ENCODE data around the gene CARD9. TPM values are rescaled to one million over a fixed set of nuclear protein-coding genes. Genes with fewer than 3 reads are reported as not detected.

CARD9 gene
- total RNA-seq, 1 donor from 2014 or later, result not detected

- peaks cover 4% of the 10 kb centered on the region for H3K27me3 Mint-ChIP-seq (ENCODE audit: insufficient read depth, low read depth)
- Histone ChIP-seq H3K9ac (no peak overlapping the region), H3K27ac (no peak overlapping the region), H3K27me3 (no peaks in the 10 kb centered on the region), H3K4me1 (peaks cover 12% of the 10 kb centered on the region), H3K9me3 (ENCODE audit: low read depth) (no peaks in the 10 kb centered on the region), H4K20me1 (ENCODE audit: low read depth) (no peaks in the 10 kb centered on the region), H3K79me2 (ENCODE audit: low read depth) (no peaks in the 10 kb centered on the region), H2AFZ (replicated peaks) (no peak overlapping the region), H3F3A (ENCODE audit: low read depth) (peaks cover 9% of the 10 kb centered on the region), H3K4me2 (no peak overlapping the region), H3K36me3 (no peaks in the 10 kb centered on the region), H3K4me3 (no peak overlapping the region)
- no peaks in the 10 kb centered on the region for H3K9me3 Mint-ChIP-seq
- no peak overlapping the region for H3K4me3 Mint-ChIP-seq
- no peak overlapping the region for H3K27ac Mint-ChIP-seq
- TF ChIP-seq EZH2 (IDR thresholded peaks at IDR 0.05) (no peak), CTCF (IDR thresholded peaks at IDR 0.05) (no peak), EZH2phosphoT487 (IDR thresholded peaks at IDR 0.05) (no peak)
- H3K36me3 Mint-ChIP-seq, result no peaks in the 10 kb centered on the region
- no peak for DNase-seq (ENCODE audit: low spot score)
- peaks cover 3% of the 10 kb centered on the region for H3K4me1 Mint-ChIP-seq
Observed at GRCh38 chr9:136349546-136349945, 23.9 kb downstream of the CARD9 start.

GRCh38 chr9:136348691-136349090, 24.8 kb downstream of the CARD9 start:
- Histone ChIP-seq H3K4me1 (peaks cover 12% of the 10 kb centered on the region), H3K4me2 (no peak overlapping the region), H4K20me1 (ENCODE audit: low read depth) (no peaks in the 10 kb centered on the region), H3K27me3 (no peaks in the 10 kb centered on the region), H3K27ac (no peak overlapping the region), H3K9me3 (ENCODE audit: low read depth) (no peaks in the 10 kb centered on the region), H3K9ac (no peak overlapping the region), H2AFZ (replicated peaks) (no peak overlapping the region), H3F3A (ENCODE audit: low read depth) (peaks cover 11% of the 10 kb centered on the region), H3K36me3 (no peaks in the 10 kb centered on the region), H3K4me3 (no peak overlapping the region), H3K79me2 (ENCODE audit: low read depth) (no peaks in the 10 kb centered on the region)
- Mint-ChIP-seq H3K27ac (peak overlapping the region; percentile 53), H3K4me3 (no peak overlapping the region), H3K4me1 (peaks cover 3% of the 10 kb centered on the region), H3K36me3 (no peaks in the 10 kb centered on the region), H3K27me3 (ENCODE audit: insufficient read depth, low read depth) (peaks cover 4% of the 10 kb centered on the region), H3K9me3 (no peaks in the 10 kb centered on the region)
- no peak for DNase-seq (ENCODE audit: low spot score)
- TF ChIP-seq CTCF (IDR thresholded peaks at IDR 0.05) (no peak), EZH2phosphoT487 (IDR thresholded peaks at IDR 0.05) (no peak), EZH2 (IDR thresholded peaks at IDR 0.05) (no peak)

- H3K4me1 ChIP-seq, result peaks cover 17% of the 10 kb centered on the region
- H3K4me2 ChIP-seq, result no peak overlapping the region
- no peak overlapping the region for H3K4me3 ChIP-seq
- Mint-ChIP-seq H3K9me3 (no peaks in the 10 kb centered on the region), H3K4me3 (no peak overlapping the region), H3K27me3 (ENCODE audit: insufficient read depth, low read depth) (peaks cover 6% of the 10 kb centered on the region), H3K4me1 (peaks cover 10% of the 10 kb centered on the region), H3K27ac (no peak overlapping the region), H3K36me3 (no peaks in the 10 kb centered on the region)
- TF ChIP-seq CTCF (IDR thresholded peaks at IDR 0.05) (no peak), EZH2phosphoT487 (IDR thresholded peaks at IDR 0.05) (no peak), EZH2 (IDR thresholded peaks at IDR 0.05) (no peak)
- H3K9me3 ChIP-seq (ENCODE audit: low read depth), result no peaks in the 10 kb centered on the region
- no peak for DNase-seq (ENCODE audit: low spot score)
- no peaks in the 10 kb centered on the region for H3K27me3 ChIP-seq
- no peak overlapping the region for H2AFZ ChIP-seq (replicated peaks)
- H3K36me3 ChIP-seq, result no peaks in the 10 kb centered on the region
- no peaks in the 10 kb centered on the region for H4K20me1 ChIP-seq (ENCODE audit: low read depth)
- peaks cover 14% of the 10 kb centered on the region for H3F3A ChIP-seq (ENCODE audit: low read depth)
- no peaks in the 10 kb centered on the region for H3K79me2 ChIP-seq (ENCODE audit: low read depth)
- no peak overlapping the region for H3K27ac ChIP-seq
- H3K9ac ChIP-seq, result peak overlapping the region; percentile 32
Observed at GRCh38 chr9:136347472-136348256, 25.8 kb downstream of the CARD9 start.

All from neural progenitor cell (in vitro differentiated cells).